ENCODE data around the gene MYBPHL. TPM values are rescaled to one million over a fixed set of nuclear protein-coding genes. Genes with fewer than 3 reads are reported as not detected.
A peak's percentile ranks its signal among the peaks of the same experiment; 100 is the strongest.

MYBPHL gene
- total RNA-seq, 2 experiments from 2014 or later = not detected

- Mint-ChIP-seq H3K4me3 (no peak overlapping the region), H3K4me1 (ENCODE audit: low read depth) (peaks cover 1% of the 10 kb centered on the region), H3K9me3 (no peaks in the 10 kb centered on the region), H3K36me3 (no peaks in the 10 kb centered on the region), H3K27me3 (no peaks in the 10 kb centered on the region), H3K27ac (no peak overlapping the region)
- DNase-seq = no peak
- CTCF ChIA-PET = interaction anchor here (0.8 to 6.5 kb wide), 4 partner anchors 12 to 264 kb away, joined by 3 to 72 read pairs (median 10); partner anchors contain the start of genes PSRC1 and SORT1
- intact Hi-C loops (cut with micrococcal nuclease) = no loop called here
- POLR2A ChIA-PET = no interaction called here
Observed at GRCh38 chr1:109267743-109268300, 39.0 kb downstream of the MYBPHL start.

GRCh38 chr1:109266965-109267364 is 39.8 kb downstream of the MYBPHL start:
- Mint-ChIP-seq H3K4me1 (ENCODE audit: low read depth) (peaks cover 1% of the 10 kb centered on the region), H3K36me3 (no peaks in the 10 kb centered on the region), H3K27me3 (no peaks in the 10 kb centered on the region), H3K9me3 (no peaks in the 10 kb centered on the region), H3K4me3 (no peak overlapping the region), H3K27ac (no peak overlapping the region)
- CTCF ChIA-PET = interaction anchor here (0.7 to 6.5 kb wide), 4 partner anchors 12 to 265 kb away, joined by 3 to 72 read pairs (median 10); partner anchors contain the start of gene SORT1
- intact Hi-C loops (cut with micrococcal nuclease) = no loop called here
- POLR2A ChIA-PET = no interaction called here
- no peak for DNase-seq

- ChIA-PET POLR2A (no interaction called here), CTCF (interaction anchor here (1.7 to 6.5 kb wide), 6 partner anchors 11 to 266 kb away, joined by 4 to 72 read pairs (median 14); partner anchors contain the start of gene SORT1)
- no peak overlapping the region for H3K27ac Mint-ChIP-seq
- DNase-seq = no peak
- intact Hi-C loops (cut with micrococcal nuclease) = no loop called here
- H3K4me3 Mint-ChIP-seq = no peak overlapping the region
- H3K36me3 Mint-ChIP-seq = no peaks in the 10 kb centered on the region
- H3K9me3 Mint-ChIP-seq = no peaks in the 10 kb centered on the region
- no peaks in the 10 kb centered on the region for H3K27me3 Mint-ChIP-seq
- peaks cover 1% of the 10 kb centered on the region for H3K4me1 Mint-ChIP-seq (ENCODE audit: low read depth)
Observed at GRCh38 chr1:109265741-109266330, 41.0 kb downstream of the MYBPHL start.

DNA sequence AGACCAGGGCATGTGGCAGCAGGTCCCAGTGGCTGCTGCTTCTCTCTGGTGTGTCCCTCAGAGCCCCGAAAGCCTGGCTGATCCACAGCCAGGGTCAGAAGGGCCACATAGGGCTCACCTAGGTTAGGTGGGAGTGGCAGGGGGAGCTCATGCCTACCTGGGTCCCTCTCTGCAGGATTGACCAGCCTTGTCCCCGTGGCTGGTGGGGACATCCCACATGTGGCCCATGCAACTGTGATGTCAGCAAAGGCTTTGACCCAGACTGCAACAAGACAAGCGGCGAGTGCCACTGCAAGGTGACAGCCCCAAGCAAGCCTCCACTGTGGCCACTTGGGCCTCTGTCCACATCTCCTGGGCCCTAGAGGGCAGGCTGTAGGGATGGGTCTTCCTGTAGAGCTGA is 41.8 kb downstream of the MYBPHL start:
- no peak for DNase-seq
- ChIA-PET CTCF (interaction anchor here (1.3 to 6.5 kb wide), 6 partner anchors 11 to 267 kb away, joined by 3 to 72 read pairs (median 10); partner anchors contain the start of genes ATXN7L2 and SORT1), POLR2A (no interaction called here)
- H3K4me3 Mint-ChIP-seq = no peak overlapping the region
- no peaks in the 10 kb centered on the region for H3K36me3 Mint-ChIP-seq
- no peak overlapping the region for H3K27ac Mint-ChIP-seq
- peaks cover 1% of the 10 kb centered on the region for H3K4me1 Mint-ChIP-seq (ENCODE audit: low read depth)
- H3K27me3 Mint-ChIP-seq = no peaks in the 10 kb centered on the region
- H3K9me3 Mint-ChIP-seq = no peaks in the 10 kb centered on the region
- intact Hi-C loops (cut with micrococcal nuclease) = no loop called here

DNA sequence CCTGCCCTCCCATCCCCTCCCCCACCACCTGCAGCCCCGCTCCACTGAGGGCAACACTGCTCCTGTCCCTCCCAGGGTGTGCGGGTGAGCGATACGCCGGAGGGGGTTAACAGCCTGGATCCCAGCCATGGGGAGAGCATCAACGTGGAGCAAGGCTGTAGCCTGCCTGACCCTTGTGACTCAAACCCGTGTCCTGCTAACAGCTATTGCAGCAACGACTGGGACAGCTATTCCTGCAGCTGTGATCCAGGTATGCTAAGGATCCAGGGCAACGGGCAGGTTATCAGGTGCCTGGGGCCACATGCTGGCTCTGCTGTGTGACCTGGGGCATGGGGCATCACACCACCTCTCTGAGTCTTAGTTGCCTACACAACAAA is 42.4 kb downstream of the MYBPHL start:
- CTCF ChIA-PET = interaction anchor here (0.6 to 6.5 kb wide), 14 partner anchors 10 to 338 kb away, joined by 3 to 72 read pairs (median 4); partner anchors contain the start of genes ATXN7L2, PSRC1 and SORT1
- Mint-ChIP-seq H3K27me3 (no peaks in the 10 kb centered on the region), H3K9me3 (no peaks in the 10 kb centered on the region), H3K4me3 (no peak overlapping the region), H3K27ac (no peak overlapping the region), H3K4me1 (ENCODE audit: low read depth) (peaks cover 1% of the 10 kb centered on the region), H3K36me3 (no peaks in the 10 kb centered on the region)
- intact Hi-C loops (cut with micrococcal nuclease) = no loop called here
- DNase-seq = no peak
- POLR2A ChIA-PET = no interaction called here

- Mint-ChIP-seq H3K9me3 (no peaks in the 10 kb centered on the region), H3K36me3 (no peaks in the 10 kb centered on the region), H3K4me3 (no peak overlapping the region), H3K27ac (no peak overlapping the region), H3K27me3 (no peaks in the 10 kb centered on the region), H3K4me1 (ENCODE audit: low read depth) (peaks cover 1% of the 10 kb centered on the region)
- ChIA-PET CTCF (interaction anchor here (0.6 to 6.5 kb wide), 14 partner anchors 9 to 339 kb away, joined by 3 to 72 read pairs (median 4); partner anchors contain the start of genes ATXN7L2, PSRC1 and SORT1), POLR2A (no interaction called here)
- intact Hi-C loops (cut with micrococcal nuclease) = loop anchor here (1.0 kb wide), 2 partner anchors 136 to 269 kb away; no protein-coding TSS in a partner anchor
- DNase-seq = peak; percentile 86
Observed at GRCh38 chr1:109263597-109264378, 43.0 kb downstream of the MYBPHL start.

DNA sequence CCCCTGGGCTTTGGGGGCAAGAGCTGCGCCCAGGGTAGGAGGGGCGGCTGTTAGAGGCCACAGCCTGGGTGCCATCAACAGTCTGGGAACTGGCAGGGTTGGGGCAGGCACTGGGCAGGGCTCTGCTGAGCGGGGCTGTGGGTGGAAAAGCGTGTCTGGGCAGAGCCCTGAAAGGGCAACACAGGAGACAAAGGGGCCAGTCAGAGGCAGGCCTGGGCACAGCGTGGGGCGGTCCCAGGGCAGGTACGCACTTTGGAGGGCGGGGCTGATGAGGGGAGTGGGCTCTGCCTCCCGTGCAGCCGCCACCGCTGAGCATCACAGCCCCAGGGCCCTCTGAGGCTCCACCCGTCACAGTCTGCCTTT is 43.6 kb downstream of the MYBPHL start:
- no peaks in the 10 kb centered on the region for H3K9me3 Mint-ChIP-seq
- H3K4me3 Mint-ChIP-seq = no peak overlapping the region

DNA sequence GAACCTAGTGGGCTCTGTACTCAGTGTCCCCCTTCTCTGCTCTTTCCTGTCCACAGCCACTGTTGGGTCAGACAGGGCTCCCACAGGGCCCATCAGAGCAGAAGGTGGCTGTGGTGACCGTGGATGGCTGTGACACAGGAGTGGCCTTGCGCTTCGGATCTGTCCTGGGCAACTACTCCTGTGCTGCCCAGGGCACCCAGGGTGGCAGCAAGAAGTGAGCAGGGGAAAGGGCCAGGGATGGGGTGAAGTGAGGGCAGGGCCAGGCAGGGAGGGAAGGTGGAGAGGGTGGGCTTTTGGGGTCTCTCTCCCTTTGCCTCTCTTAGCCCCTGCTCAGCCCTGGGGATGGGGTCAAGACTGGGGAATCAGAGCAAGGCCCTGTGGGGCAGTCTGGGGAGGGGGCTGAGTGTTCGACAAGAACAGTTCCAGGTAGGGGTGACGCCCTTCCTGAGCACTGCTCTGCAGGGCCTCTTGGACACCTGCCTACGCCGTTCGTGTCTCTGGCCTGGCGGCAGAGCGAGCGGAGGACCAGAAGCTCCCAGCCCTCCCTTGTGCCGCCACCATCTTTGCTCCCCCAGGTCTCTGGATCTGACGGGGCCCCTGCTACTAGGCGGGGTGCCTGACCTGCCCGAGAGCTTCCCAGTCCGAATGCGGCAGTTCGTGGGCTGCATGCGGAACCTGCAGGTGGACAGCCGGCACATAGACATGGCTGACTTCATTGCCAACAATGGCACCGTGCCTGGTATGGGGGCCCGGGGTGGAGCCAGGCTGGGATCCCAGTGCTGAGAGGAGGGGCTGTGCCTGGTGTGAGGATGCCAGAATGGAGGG is 44.4 kb downstream of the MYBPHL start:
- ChIA-PET POLR2A (no interaction called here), CTCF (interaction anchor here (0.7 to 6.5 kb wide), 3 partner anchors 61 to 270 kb away, joined by 3 to 72 read pairs (median 24); partner anchors contain the start of gene SORT1)
- no peaks in the 10 kb centered on the region for H3K9me3 Mint-ChIP-seq
- no peak overlapping the region for H3K27ac Mint-ChIP-seq
- peaks cover 1% of the 10 kb centered on the region for H3K4me1 Mint-ChIP-seq (ENCODE audit: low read depth)
- H3K36me3 Mint-ChIP-seq = no peaks in the 10 kb centered on the region
- no peak overlapping the region for H3K4me3 Mint-ChIP-seq
- intact Hi-C loops (cut with micrococcal nuclease) = loop anchor here (1.0 kb wide), 2 partner anchors 137 to 270 kb away; no protein-coding TSS in a partner anchor
- DNase-seq = no peak
- H3K27me3 Mint-ChIP-seq = no peaks in the 10 kb centered on the region

More for the DNA sequence above, 43.6 kb downstream of the MYBPHL start:
- peaks cover 1% of the 10 kb centered on the region for H3K4me1 Mint-ChIP-seq (ENCODE audit: low read depth)
- H3K27ac Mint-ChIP-seq = no peak overlapping the region
- intact Hi-C loops (cut with micrococcal nuclease) = loop anchor here (1.0 kb wide), 2 partner anchors 136 to 269 kb away; no protein-coding TSS in a partner anchor
- POLR2A ChIA-PET = no interaction called here
- H3K36me3 Mint-ChIP-seq = no peaks in the 10 kb centered on the region
- CTCF ChIA-PET = interaction anchor here (0.7 to 6.5 kb wide), 7 partner anchors 20 to 339 kb away, joined by 3 to 72 read pairs (median 4); partner anchors contain the start of genes PSRC1 and SORT1
- DNase-seq = no peak
- no peaks in the 10 kb centered on the region for H3K27me3 Mint-ChIP-seq

- DNase-seq = no peak
- intact Hi-C loops (cut with micrococcal nuclease) = no loop called here
- Mint-ChIP-seq H3K4me3 (no peak overlapping the region), H3K9me3 (no peaks in the 10 kb centered on the region), H3K4me1 (ENCODE audit: low read depth) (peaks cover 1% of the 10 kb centered on the region), H3K36me3 (no peaks in the 10 kb centered on the region), H3K27me3 (no peaks in the 10 kb centered on the region), H3K27ac (no peak overlapping the region)
- CTCF ChIA-PET = interaction anchor here (1.6 kb wide), 1 partner anchor 137 kb away, joined by 4 read pairs; the partner anchor contains the start of gene SORT1
- POLR2A ChIA-PET = no interaction called here
Observed at GRCh38 chr1:109261578-109261977, 45.2 kb downstream of the MYBPHL start.

DNA sequence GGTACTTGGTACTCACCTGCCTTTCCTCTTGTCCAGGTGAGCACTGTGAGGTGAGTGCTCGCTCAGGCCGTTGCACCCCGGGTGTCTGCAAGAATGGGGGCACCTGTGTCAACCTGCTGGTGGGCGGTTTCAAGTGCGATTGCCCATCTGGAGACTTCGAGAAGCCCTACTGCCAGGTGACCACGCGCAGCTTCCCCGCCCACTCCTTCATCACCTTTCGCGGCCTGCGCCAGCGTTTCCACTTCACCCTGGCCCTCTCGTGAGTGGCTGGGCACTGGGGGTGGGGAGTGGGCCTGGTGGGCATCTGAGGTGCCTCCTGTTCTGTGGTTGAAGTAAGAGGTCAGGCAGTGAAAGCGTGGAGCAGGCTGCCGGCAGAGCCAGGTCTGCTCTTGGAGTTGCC is 45.8 kb downstream of the MYBPHL start:
- CTCF ChIA-PET = interaction anchor here (1.6 kb wide), 1 partner anchor 137 kb away, joined by 4 read pairs; the partner anchor contains the start of gene SORT1
- H3K4me1 Mint-ChIP-seq (ENCODE audit: low read depth) = peaks cover 1% of the 10 kb centered on the region
- H3K36me3 Mint-ChIP-seq = no peaks in the 10 kb centered on the region
- H3K27ac Mint-ChIP-seq = no peak overlapping the region
- intact Hi-C loops (cut with micrococcal nuclease) = no loop called here
- no peak overlapping the region for H3K4me3 Mint-ChIP-seq
- no peak for DNase-seq
- H3K9me3 Mint-ChIP-seq = no peaks in the 10 kb centered on the region
- POLR2A ChIA-PET = no interaction called here
- H3K27me3 Mint-ChIP-seq = no peaks in the 10 kb centered on the region

DNA sequence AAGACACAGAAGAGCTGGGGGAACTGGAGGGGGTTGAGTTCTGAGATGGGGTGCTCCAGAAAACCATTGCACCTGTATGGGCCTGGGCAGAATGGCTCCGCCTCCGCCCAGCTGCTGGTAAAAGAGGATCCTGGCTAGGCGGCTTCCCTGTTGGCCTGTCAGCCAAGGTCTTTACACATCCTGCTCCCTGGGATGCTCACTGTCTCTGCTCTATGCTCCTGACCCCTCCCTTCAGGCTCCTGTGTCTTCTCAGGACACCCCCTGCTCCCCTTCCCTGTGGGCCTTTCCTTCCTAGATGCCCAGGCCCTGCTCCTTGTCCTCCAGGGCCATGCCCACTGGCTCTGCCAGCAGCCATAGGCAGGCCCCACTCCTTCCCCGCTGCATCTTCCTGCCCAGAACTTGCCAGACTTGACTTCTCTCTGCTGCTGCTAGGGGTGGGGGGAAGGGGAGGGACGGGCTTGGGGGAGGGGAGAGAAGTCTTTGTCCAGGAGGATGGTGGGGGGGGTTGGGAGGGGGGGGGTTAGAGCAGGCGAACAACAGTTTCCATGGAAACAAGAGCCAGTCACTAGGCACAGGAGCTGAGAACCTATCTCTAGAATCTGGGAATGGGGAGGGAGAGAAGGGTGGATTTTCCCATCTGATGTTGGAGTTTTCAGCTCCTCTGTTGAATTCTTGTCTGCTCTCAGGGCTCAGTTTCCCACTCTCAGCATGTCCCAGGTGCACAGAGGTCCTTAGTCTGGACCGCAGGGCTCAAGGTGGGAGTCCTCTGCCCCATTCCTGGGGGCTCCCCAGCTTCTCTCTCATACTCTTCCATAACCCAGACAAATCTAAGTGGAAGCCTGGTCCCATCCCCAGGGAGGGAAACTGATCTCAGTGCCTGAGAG is 46.9 kb downstream of the MYBPHL start:
- H3K4me3 Mint-ChIP-seq = no peak overlapping the region
- H3K9me3 Mint-ChIP-seq = no peaks in the 10 kb centered on the region
- H3K27me3 Mint-ChIP-seq = no peaks in the 10 kb centered on the region
- peaks cover 1% of the 10 kb centered on the region for H3K4me1 Mint-ChIP-seq (ENCODE audit: low read depth)
- intact Hi-C loops (cut with micrococcal nuclease) = no loop called here
- H3K27ac Mint-ChIP-seq = no peak overlapping the region
- POLR2A ChIA-PET = no interaction called here
- no peak for DNase-seq
- H3K36me3 Mint-ChIP-seq = no peaks in the 10 kb centered on the region
- CTCF ChIA-PET = interaction anchor here (1.4 to 1.6 kb wide), 2 partner anchors 17 to 138 kb away, joined by 4 to 6 read pairs; partner anchors contain the start of gene SORT1
